ENCODE data around the gene XPO4.
A peak's percentile ranks its signal among the peaks of the same experiment; 100 is the strongest.

The XPO4 gene

DNA sequence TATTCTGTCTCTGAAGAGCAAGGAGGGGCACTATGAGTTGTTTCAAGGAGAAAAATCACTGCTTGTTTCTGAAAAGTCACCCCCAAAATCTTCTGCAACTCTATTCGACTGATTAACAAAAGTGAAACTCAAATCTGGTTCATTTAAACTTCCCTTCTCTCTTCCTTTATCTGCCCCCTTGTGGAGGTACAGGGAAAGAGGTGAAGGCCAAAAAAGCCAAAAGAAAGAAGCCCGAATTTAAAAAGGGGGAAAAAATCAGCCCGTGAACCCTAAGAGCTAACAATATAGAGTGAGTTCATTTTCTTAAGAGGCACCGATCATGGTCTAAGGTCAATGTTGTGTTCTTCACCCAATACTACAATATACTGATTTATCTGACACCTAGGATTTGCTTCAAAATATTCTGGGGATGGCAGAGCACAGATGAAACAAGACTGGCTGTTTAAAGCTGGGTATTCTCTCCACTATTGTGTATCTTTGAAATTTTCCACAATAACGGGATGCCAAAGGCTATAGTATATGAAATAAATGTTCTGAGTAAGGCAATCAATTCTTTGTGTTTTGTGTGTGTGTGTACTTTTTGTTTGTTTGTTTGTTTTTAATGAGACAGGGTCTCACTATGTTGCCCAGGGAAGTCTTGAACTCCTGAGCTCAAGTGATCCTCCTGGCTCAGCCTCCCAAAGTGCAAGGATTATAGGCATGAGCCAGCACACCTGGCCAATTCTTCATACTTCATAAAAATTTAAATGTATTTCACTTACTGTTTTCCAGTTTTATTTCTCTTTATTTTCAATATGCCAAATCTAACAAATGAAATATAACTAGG lies 73.8 kb downstream of the XPO4 start:
- peak; percentile 12 for DNase-seq (ENCODE audit: low spot score)

DNA sequence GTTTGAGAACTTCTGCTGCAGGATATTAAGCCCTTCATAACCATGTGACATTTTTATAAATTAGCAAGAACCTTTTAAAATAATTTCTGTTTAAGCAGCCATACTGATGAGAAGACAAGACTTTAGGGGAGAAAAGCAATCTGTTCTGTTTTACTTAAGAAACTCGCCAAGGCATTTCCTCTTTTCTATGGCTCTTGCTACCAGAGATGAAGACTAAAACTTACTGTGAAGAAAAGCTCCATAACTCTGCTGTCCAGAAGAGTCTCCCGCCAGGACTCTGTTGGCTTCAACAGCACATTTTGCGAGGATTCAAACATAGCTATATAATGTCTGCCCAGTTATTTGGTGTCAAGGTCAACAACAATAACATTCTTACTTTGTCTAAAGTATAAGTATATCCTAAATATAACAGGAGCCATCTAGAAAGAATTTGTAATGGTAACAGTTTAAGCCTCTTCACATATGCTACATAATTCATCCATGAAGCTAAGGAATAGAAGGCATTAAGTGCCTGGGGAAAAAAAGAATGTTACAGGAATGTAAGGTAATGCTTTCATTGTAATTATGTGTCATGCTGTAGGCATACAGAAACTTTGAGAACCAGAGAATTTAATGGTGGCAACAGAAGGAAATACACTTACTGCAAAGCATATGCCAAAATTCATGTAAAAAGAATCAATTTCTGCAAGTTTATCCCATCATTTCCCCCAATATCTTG lies 75.5 kb downstream of the XPO4 start:
- DNase-seq (ENCODE audit: low spot score), result no peak

DNA sequence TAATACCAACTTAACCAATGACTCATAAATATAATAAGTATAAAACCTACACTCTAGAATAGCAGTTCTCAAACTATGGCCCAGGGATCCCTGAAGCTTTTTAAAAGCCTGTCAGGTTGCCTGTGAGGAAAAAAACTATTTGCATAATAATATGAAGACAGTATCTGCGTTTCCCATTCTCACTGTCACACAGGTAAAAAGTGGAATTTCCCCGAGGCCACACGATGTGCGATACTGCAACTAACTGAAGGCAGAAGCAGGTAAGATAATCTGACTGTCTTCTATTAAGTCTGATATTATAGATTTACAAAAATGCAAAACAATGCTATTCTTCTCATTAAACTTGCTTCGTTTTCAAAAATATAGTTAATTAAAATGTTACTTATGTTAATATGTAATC lies 76.2 kb downstream of the XPO4 start:
- no peak for DNase-seq (ENCODE audit: low spot score)

DNA sequence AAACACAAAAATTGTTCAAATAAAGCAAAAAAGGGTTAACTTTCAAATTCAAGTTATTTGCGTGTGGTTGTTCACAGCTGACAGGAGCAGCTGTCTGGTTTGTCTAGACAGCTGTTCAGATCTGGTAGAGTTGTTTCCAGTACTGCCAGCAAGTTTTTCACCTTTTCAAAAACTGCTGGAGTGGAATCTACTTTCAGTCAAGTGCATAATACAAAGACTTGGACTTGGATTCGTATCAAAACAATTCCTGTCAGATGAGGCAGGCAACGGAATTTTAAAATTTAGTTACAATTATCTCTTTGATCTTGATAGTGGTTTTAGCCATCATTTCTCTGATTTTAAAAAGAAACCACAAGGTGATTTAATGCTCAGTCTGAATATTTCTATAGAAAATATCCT lies 77.1 kb downstream of the XPO4 start:
- DNase-seq (ENCODE audit: low spot score), result no peak

DNA sequence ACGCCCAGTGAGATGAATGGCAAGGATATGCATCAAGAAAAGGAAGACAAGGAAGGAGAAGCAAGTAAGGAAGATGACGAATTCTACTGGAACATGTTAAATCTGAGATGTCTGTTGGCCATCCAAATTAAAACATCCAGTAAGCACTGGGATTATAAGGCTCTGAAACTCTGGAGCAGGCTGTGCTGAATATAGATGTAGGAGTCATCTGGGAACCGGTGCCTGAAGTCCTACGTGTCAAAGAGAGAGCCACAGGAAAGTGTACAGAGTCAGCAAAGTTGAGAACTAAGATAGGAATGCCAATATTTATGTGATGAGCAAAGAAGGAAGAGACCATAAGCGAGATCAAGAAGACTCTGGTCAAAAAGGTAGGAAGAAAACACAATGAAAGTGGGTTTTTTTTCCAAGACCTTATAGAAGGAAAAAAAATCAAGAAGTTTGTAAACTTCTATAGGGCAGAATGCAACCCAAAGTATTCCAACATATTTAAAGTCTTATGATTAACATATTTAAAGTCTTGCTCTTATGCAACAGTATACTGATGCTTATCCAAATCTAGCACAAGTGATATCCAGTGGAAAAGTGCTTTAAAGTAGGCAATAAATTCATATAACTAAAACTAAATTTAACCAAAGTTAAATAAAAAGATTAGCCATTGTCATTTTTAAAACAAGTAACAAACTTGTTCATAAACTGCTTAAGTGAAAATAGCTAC lies 77.6 kb downstream of the XPO4 start:
- DNase-seq (ENCODE audit: low spot score), result no peak

DNA sequence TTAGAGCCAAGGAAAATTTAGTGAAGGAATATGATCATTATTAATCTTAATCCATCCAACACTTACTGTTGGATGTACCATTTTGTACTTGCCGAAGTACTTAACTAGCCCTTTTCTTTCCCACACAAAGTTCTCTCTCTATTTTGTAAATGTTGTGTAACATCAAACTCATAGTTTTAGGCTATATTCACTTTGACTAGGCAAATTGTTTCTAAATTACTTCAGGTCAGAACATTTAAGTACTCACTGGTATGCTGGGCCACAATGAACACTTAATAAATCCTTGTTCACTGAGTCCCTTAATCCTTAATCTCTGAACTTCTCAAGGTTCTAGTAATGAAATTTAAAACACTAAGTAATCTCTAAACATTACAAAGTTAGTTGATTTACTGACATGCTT lies 79.5 kb downstream of the XPO4 start:
- DNase-seq (ENCODE audit: low spot score), result no peak

DNA sequence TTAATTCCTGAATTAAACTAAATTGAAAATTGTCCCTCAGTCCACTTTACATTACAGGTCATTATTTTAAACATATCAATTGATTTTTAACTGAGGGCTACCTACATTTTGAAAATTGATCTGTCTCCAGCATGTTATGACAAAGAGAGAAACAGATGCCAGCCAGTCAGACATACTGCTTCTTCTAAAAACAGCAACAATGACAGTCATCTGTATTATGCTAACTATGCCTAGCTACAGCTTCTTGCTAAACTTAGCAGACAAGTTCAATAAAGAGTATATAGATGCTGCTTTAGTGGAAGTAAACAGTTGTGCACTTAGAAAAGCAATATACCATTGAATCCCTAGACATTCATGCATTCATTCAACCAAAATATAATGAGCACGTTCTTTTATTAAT lies 80.1 kb downstream of the XPO4 start:
- no peak for DNase-seq (ENCODE audit: low spot score)

DNA sequence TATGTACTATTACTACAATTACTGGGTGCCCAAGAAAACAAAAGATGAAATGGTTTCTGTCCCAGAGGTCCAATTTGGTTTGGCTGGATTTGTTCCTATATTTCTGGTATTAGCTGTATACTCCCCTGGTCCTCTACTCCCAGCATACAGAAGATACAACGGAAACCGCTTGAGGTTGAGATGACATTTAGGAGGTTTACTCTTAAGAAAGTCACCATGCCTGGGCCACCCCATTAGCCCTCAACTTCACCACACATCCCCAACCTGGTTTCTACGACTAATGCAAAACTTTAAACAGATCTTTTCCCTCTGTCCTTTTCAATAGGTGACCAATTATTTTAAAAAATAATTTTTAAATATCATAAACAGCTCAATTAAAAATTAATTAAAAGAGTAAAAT lies 82.8 kb downstream of the XPO4 start:
- no peak for DNase-seq (ENCODE audit: low spot score)

DNA sequence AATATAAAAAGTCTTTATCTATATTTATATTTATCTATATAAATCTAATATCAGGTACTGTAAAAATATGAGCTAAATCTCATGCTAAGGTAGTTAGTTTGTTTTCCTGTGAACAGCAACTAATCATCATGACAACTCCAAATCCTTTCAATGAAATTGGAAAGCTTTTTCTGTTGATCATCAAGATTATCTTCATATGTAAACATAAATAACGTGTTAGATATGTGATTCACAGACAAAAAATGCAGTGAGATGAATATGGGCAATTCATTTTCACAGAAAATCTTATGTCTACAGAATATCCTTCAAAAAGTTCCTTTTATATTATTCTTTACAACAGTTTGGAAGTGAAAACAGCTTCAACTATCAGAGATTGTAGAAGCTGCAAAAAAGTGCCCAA lies 87.1 kb downstream of the XPO4 start:
- DNase-seq (ENCODE audit: low spot score), result no peak

DNA sequence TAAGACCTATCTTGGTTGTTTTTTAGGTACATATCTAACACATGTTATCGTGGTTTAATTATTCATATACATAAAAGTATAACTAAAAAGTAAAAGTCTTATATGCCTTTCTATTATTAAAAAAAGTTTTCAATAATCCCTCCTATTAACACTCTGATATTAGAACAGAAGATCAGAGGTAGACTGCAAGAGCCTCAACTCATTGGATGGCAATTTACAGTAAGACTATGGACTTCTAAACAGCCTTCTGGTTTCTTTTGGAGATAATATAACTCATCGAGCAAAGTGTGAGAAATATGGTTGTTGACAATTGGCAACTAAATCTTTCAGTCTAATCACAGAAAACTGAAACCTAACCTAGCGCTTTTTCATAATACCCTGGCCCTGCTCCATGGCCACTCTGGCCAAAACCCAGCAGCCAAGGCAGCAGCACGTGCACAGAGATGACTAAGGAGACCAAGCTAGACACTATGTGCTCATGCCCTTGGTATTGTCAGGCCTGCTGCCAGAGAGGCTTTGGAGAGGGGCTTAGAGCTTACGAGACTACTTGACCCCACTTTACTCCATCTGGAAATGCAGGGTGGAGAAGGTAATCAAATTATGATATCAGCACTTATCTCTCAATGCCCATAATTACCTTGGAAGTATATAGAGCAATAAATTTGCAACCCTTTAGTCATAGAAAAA lies 88.2 kb downstream of the XPO4 start:
- DNase-seq (ENCODE audit: low spot score), result no peak

DNA sequence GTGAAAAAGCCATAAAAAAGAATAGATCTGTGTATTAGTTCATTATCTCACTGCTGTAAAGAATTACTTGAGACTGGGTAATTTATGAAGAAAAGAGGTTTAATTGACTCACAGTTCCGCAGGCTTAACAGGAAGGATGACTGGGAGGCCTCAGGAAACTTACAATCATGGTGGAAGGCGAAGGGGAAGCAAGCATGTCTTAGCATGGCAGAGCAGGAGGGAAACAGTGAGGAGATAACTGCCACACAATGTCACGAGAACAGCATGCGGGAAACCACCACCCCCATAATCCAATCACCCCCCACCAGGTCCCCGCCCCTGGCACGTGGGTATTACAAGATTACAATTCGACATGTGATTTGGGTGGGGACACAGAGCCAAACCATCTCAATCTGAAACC lies 89.7 kb downstream of the XPO4 start:
- DNase-seq (ENCODE audit: low spot score), result no peak

DNA sequence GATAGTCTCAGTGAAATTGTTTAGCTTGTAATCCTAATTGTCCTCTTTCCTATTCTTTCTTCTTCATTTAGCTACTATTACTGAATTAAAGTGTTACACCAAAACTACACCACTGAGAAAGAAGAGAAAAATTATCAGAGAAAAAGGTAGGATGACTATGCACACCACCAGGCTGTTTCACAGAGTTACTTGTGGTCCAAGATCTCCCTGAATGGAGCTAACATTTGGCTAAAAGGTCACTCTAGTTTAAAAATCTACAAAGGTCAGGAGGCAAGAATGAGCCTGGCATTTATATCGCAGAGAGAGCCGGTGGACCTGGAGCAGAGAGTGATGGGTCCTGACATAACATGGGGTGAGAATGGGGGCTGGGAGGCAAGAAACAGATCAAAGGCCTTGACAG lies 91.7 kb downstream of the XPO4 start:
- DNase-seq (ENCODE audit: low spot score), result no peak

DNA sequence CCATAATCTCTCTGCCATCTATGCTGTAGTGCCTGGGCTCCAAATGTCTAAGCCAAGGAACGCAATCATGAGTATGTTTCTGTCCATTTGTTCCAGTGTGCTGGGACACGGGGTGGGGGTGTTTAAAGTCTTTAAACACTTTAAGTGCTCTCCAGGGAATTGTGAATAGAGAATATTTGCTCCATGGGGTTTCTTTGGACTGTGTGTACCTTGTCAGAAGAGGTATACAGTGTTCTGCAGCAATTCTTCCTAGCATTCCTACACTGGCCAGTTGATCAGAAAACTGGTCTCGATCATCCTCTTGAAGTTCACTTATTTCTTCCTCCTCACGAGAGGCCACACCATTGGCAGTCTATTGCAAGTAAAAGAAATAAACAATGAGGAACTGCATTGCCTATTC lies 93.7 kb downstream of the XPO4 start:
- DNase-seq (ENCODE audit: low spot score), result no peak

DNA sequence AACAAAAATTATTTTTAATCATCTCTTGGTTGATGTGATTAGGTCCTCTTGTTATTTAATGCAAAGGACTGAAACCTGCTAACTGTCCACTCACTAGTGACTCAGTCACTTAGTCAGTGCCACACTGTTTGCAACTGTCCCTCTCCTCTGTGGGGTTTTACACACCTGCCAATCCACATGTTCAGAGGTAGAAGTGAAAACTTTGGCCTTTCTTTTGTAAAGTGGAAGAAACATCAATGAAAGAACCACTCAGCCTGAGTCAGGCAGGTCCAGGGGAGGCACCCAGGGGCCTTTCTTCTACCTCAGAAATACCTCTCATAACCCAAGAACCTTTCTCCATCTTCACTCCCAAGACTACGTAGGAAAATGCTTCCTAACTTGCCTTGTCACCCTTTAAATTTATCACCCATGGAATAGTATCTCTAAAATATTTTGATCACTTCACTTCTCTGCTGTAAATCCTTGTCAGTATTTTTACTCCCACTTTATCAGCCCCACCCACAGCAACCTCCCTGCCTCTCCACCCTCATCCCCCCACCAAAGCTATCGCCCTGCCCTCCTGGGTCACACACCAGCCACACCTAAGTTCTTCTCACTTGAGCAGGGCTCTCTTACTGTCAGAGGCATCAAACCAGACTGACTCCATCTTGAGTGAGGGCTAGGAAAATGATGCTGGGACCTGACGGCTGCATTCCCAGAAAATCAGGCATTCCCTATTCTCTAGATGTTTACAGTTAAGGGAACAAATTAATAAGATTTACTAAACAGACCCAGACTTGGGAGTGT lies 99.2 kb downstream of the XPO4 start:
- DNase-seq (ENCODE audit: low spot score), result no peak

DNA sequence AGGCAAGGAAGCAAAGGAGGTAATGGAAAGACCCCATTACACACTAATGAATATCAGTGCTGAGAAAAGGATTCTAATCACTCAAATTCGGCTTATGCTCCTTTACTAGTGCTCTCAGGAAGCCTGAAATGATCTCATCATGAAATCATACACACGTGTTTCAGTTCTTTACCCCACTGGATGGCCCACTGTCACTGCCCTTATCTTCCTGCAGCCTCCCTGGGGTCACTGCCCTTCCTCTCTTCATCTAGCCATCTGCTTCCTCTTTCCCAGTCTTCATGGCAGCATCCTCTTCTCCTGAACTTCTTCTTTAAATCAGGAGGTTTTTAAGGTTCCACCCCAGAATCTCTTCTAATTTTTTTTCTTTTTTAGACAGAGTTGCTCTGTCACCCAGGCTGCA lies 100.8 kb downstream of the XPO4 start:
- no peak for DNase-seq (ENCODE audit: low spot score)

DNA sequence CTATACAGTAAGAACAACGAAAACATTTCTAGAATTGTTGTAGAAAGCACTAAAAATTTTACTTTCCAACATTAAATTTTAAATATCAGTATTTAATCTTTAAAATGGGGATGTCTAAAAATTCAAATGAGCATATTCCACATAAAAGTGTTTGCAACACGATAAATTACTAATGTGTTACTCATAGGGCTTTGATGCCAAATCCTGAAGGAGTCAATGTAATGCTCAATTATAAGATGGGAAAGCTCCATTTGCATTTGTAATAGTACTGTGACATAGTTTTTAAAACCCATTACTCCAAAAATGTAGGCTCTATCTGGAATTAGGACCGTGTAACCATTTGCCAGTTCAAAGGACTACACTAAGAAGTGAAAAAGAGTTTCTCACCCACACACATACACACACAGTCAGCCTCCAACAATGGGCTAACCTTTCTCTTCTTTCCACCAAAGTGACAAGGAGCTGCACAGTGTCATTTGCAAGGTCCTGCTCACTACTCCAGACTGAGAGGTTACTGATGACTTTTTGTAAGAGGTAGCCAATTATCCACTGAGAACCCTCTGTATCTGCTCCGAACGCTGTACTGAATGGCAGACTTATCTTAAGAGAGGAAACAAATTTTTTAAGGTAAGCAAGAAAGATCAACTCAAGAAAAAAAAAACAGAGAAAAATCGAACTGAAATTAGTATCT lies 102.7 kb downstream of the XPO4 start:
- DNase-seq (ENCODE audit: low spot score), result no peak

DNA sequence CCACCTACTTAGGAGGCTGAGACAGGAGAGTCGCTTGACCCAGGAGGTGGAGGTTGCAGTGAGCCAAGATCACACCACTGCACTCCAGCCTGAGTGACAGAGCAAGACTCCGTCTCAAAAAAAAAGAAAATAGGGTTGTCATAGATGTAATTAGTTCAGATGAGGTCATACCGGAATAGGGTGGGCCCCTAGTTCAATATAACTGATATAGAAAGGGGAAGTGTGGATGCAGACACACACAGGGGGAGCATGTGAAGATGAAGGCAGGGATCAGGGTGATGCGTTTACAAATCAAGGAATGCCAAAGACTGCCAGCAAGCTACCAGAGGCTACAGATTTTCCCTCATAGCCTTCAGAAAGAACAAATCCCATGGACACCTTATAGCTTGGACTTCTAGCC lies 104.5 kb downstream of the XPO4 start:
- DNase-seq (ENCODE audit: low spot score), result no peak

DNA sequence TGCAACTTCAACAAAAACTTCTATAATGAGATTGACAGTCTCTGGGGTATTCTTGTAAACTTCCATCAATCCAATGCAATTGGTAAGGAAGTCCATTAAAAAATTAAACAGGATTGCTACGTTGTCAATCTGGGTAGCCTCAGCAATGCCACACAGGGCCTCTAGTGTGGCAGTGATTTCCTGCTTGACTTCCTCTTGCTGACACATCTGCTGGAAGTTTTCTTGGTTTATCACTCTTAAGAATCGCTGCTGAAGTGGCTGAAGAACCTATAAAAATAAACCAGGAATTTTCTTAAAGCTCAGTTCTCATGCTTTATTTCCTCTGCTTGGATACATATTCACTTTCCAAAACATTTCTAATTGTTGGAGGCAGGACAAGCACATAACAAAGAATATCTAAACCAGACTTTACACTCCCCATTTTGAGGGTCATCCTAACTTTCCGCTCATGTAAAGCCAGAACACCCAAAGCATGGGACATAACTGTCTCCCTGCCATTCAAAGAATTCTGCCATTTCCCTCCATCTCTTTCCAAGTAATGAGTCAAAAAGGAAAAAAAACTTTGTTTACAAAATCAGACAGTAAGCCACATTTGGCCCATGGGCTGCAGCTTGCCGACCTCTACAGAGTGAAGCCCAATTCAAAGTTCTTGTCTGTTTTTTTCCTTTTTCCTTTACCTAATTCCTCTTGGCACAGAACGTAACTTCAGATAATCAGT lies 105.6 kb downstream of the XPO4 start:
- no peak for DNase-seq (ENCODE audit: low spot score)

DNA sequence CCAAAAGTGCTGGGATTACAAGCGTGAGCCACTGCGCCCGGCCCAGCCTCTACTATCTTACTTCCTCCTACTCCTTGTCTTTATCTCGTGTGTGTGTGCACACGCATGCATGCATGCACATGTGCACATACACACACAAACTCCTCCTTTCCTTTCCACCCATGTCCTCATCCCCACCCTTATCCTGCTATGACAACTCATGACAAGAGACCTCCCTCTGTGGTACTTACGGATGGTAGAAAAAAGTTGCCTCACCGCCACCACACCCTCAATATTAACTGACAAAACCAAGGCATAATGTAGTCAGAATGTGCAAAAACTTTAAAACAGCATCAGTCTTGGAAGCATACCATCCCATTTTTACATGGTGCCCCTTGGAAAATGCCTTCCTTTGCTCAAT lies 112.9 kb downstream of the XPO4 start:
- no peak for DNase-seq (ENCODE audit: low spot score)

DNA sequence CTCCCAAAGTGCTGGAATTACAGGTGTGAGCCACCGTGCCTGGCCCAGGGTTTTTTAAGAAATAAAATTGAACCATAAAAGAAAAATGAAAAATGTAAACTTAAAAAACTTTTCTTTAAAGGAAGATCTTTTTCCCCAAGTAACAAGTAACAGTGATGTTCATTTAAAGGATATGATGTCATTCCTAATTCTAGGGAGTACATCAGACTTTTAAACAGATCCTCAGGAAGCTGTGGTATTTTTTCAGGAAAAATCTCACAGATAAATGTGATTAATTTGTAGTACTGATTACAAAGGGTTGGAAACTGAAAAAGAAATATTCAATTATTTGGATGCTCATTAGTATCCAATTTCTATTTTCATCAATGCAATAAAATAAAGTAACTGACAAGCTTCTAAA lies 114.2 kb downstream of the XPO4 start:
- DNase-seq (ENCODE audit: low spot score), result no peak
